ENCODE data around the gene PLXNA1. TPM values are rescaled to one million over a fixed set of nuclear protein-coding genes. Genes with fewer than 3 reads are reported as not detected.
A peak's percentile ranks its signal among the peaks of the same experiment; 100 is the strongest.

The PLXNA1 gene
- total RNA-seq, 8 experiments from 2014 or later = 28.2 to 56.1 (median 37.1) TPM

DNA sequence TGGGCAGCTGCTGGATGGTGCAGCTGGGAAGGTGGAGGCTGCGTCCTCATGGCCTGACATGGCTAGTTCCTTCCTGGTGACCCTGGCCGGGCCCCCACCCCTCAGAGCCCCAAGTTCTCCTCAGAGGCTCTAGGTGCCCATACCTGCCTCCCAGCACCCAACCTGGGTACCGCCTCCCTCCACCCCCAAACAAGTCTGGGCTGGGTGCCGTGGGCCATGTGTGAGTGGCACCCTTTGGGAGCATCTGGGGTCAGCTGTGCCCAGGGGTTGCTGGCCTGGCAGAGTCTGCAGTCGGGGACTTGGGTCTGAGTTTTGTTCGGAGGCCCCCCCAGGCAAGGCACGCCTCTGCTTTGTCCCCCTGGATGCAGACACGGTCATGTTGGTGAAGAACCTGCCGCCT, 10.5 kb downstream of the PLXNA1 start:
- ATAC-seq (replicated peaks in 6 of 8) = no peak
- WGBS, 10 experiments = 92 to 100% (median 100%) methylated on average over 1 to 2 of the region's 9 CpGs; no CpG with 5 or more reads in 7 of the 10 experiments
- Histone ChIP-seq H3K27ac (no peak overlapping the region), H3K4me1 (replicated peaks in 1 of 2) (peaks cover 21 to 30% of the 10 kb centered on the region in 2 donors), H3K4me3 (no peak overlapping the region)
- in situ Hi-C loops (cut with MboI; ENCODE audit: low pct_unique_long_range_greater_than_20kb in 2 of 9, low sequenced_read_pairs in 9 of 9, unreplicated experiment in 9 of 9) = loop anchor here in 4 of 9 experiments (25.0 kb wide), 3 partner anchors 231 to 469 kb away; no protein-coding TSS in a partner anchor

DNA sequence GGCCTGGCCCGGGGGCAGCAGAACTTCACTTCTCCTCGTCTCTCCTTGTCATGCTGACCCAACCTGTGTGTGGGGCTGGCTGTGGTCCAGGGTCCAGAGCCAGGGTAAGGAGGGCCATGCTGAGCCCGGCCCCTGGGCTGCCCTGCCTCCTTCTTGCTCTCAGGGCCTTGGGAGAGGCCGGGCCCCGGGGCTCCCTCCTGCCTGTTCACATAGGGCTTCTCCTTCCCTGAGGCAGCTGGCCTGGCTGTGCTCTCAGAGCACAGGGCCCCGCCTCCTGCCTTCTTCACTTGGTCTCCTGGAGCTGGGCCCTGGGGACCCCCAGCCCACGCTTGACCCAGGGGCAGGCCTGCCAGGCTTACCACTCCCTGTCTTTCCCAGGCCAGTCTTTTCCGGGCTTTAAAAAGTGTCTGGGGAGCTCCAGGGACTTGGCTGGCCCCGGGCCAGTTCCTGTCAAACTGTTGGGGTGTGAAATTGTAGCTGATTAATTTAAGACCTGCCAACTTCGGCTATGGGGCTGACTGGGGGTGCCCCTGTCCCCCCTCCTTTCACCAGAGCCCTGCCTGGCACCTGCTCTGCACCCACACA, 11.8 kb downstream of the PLXNA1 start:
- WGBS, 10 experiments = 40 to 100% (median 79%) methylated on average over 1 to 5 of the region's 10 CpGs; no CpG with 5 or more reads in 4 of the 10 experiments
- H3K4me1 ChIP-seq (replicated peaks in 1 of 2) = peaks cover 21 to 36% of the 10 kb centered on the region in 2 donors
- H3K27ac ChIP-seq = no peak overlapping the region

DNA sequence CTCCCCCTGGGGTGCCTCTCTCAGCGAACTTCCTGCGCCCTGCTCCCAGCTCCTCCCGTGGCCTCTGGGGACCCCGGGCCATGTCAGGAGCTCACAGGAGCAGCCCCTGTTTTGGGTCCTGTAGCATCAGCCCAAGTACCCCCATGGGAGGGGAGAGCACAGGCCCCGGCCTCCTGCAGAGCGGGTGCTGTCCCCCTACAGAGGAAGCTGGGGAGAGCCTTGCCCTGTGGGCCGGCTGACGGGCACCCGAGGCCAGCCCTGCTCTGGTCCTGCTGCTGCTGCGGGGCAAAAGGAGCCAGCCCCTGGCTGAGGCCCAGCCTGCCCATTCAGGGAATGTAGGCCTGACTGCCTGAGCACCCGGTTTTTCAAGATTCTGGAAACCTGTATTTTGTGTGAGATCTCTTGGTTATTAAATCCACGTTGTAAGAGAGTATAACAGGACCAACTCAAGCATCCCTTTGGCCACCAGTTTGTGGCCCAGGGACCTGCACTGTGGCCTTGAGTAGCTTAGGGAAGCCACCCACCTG, 12.4 kb downstream of the PLXNA1 start:
- H3K27ac ChIP-seq = peak overlapping the region in 1 of 2 donors; percentile 21
- 100% methylated on average over 1 of the region's 12 CpGs; no CpG with 5 or more reads in 9 of the 10 experiments for WGBS, 10 experiments
- peaks cover 15 to 33% of the 10 kb centered on the region in 2 donors for H3K4me1 ChIP-seq (replicated peaks in 1 of 2)
- in situ Hi-C loops (cut with MboI; ENCODE audit: low pct_unique_long_range_greater_than_20kb in 2 of 9, low sequenced_read_pairs in 9 of 9, unreplicated experiment in 9 of 9) = loop anchor here in 4 of 9 experiments (25.0 kb wide), 3 partner anchors 233 to 467 kb away; no protein-coding TSS in a partner anchor
- H3K4me3 ChIP-seq = no peak overlapping the region
- ATAC-seq (replicated peaks in 6 of 8) = no peak

More for the DNA sequence above, 11.8 kb downstream of the PLXNA1 start:
- no peak overlapping the region for H3K4me3 ChIP-seq
- in situ Hi-C loops (cut with MboI; ENCODE audit: low pct_unique_long_range_greater_than_20kb in 2 of 9, low sequenced_read_pairs in 9 of 9, unreplicated experiment in 9 of 9) = loop anchor here in 4 of 9 experiments (25.0 kb wide), 3 partner anchors 232 to 468 kb away; no protein-coding TSS in a partner anchor
- ATAC-seq (replicated peaks in 6 of 8) = peak in 2 of 8 experiments; percentile 50 to 77

DNA sequence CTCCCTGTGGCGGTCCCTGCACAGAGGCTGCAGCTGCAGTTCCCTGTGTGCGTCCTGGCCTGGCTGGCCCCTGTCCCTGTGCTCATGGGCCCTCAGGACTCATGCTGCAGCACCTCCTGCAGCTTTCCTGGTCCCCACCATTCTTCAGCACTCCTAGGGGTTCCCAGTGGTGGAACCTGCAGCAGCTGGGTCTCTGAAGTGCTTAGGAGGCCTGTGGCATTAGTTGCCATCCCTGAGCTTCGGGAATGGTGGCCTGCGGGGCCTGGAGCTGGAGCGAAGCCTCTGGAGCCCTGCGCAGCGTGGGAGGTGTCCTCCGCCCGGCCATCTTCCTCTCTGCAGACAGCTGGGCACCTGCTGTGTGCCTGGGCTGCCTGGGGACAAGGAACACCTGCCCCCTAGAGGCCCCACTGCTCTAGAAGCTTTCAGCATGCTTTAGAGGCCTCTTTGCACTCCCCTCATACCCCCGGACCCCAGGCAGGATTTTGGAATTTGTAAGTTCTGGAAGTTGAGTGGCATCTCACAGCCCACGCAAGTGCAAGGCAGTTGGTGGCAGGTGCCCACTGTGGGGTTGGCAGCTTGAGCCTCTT, 13.1 kb downstream of the PLXNA1 start:
- no peak overlapping the region for H3K27ac ChIP-seq
- ATAC-seq (replicated peaks in 6 of 8) = no peak
- H3K4me1 ChIP-seq (replicated peaks in 1 of 2) = peaks cover 8 to 30% of the 10 kb centered on the region in 2 donors
- no peak overlapping the region for H3K4me3 ChIP-seq
- in situ Hi-C loops (cut with MboI; ENCODE audit: low pct_unique_long_range_greater_than_20kb in 2 of 9, low sequenced_read_pairs in 9 of 9, unreplicated experiment in 9 of 9) = loop anchor here in 4 of 9 experiments (25.0 kb wide), 3 partner anchors 234 to 466 kb away; no protein-coding TSS in a partner anchor
- 85 to 100% (median 100%) methylated on average over 1 to 9 of the region's 11 CpGs; no CpG with 5 or more reads in 7 of the 10 experiments for WGBS, 10 experiments

DNA sequence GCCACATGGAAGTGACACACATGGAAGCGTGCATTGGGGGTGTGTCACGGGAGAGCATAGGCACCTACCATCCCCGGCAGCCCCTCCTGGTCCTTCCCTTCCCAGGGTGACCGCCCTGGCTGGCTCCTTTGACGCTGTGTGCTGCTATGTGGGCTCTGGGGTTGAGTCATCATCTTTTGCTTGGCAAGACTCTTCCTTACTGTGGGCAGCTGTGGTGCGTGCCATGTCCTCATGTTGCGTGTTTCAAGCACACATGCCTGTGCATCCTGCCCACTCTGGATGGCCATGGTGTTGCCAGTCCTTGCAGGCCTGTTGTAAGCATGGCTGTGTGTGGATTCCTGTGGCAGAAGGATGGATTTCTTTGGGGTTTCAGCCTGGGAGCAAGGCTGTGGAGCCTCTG, 14.0 kb downstream of the PLXNA1 start:
- no peak for ATAC-seq (replicated peaks in 6 of 8)
- Histone ChIP-seq H3K27ac (no peak overlapping the region), H3K4me1 (replicated peaks in 1 of 2) (peaks cover 5 to 30% of the 10 kb centered on the region in 2 donors), H3K4me3 (no peak overlapping the region)
- WGBS, 10 experiments = 40 to 100% (median 97%) methylated on average over 2 to 3 of the region's 7 CpGs; no CpG with 5 or more reads in 6 of the 10 experiments
- in situ Hi-C loops (cut with MboI; ENCODE audit: low pct_unique_long_range_greater_than_20kb in 2 of 9, low sequenced_read_pairs in 9 of 9, unreplicated experiment in 9 of 9) = loop anchor here in 4 of 9 experiments (25.0 kb wide), 3 partner anchors 235 to 465 kb away; no protein-coding TSS in a partner anchor

DNA sequence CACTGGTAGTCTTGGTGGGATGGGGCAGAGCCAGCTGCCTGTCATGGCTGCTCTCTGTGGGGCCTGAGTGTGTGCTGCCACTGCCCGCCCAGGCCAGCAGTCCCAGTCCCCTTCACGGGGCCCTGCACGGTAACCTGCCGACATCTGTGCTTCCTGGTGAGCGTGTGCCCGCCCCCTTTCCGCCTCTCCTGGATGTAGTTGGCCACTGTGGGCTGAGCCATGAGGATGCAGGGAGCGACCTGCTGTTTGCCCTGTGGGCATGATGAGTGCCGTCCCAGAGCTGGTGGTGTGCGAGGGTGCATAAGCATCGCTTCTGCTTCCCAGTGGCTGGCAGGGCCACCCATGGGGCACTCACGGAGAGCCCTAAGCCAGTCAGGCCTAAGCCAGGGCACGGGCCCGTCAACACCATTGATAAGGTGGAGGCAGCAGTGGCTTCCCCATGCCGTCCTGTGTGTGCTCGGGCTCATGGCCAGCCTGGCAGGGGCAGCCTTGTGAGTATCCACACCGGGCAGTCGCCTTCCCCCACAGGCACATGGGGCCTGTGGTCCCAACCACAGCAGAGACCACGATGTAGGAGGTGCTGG, 14.6 kb downstream of the PLXNA1 start:
- no peak overlapping the region for H3K27ac ChIP-seq
- in situ Hi-C loops (cut with MboI; ENCODE audit: low pct_unique_long_range_greater_than_20kb in 2 of 9, low sequenced_read_pairs in 9 of 9, unreplicated experiment in 9 of 9) = loop anchor here in 4 of 9 experiments (25.0 kb wide), 3 partner anchors 235 to 465 kb away; no protein-coding TSS in a partner anchor
- H3K4me3 ChIP-seq = no peak overlapping the region
- no peak for ATAC-seq (replicated peaks in 6 of 8)
- 48 to 96% (median 84%) methylated on average over 3 to 6 of the region's 19 CpGs; no CpG with 5 or more reads in 7 of the 10 experiments for WGBS, 10 experiments
- peaks cover 12 to 35% of the 10 kb centered on the region in 2 donors for H3K4me1 ChIP-seq (replicated peaks in 1 of 2)

DNA sequence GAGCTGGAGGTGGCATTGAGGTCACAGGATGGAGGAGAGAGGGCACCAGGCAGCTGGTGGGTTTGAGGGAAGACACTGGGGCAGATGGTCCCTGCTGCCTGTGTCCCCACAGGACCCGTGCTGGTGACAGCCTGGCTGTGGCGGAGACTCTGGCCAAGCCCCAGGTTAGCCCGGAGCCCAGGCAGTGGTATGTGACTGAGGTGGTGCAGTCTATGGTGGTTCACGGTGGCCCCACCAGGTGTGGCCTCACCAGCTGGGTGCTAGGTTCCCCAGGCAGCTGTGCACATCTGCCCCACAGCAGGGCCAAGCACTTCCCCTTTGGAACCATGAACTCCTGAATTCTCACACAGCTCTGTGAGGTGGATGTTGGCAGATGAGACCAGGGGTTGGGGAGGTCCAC, 15.4 kb downstream of the PLXNA1 start:
- Histone ChIP-seq H3K4me3 (no peak overlapping the region), H3K27ac (no peak overlapping the region), H3K4me1 (replicated peaks in 1 of 2) (peaks cover 13 to 38% of the 10 kb centered on the region in 2 donors)
- in situ Hi-C loops (cut with MboI; ENCODE audit: low pct_unique_long_range_greater_than_20kb in 2 of 9, low sequenced_read_pairs in 9 of 9, unreplicated experiment in 9 of 9) = loop anchor here in 4 of 9 experiments (25.0 kb wide), 3 partner anchors 236 to 464 kb away; no protein-coding TSS in a partner anchor
- no peak for ATAC-seq (replicated peaks in 6 of 8)
- WGBS, 10 experiments = 67 to 100% methylated on average over 1 to 3 of the region's 4 CpGs; no CpG with 5 or more reads in 8 of the 10 experiments

DNA sequence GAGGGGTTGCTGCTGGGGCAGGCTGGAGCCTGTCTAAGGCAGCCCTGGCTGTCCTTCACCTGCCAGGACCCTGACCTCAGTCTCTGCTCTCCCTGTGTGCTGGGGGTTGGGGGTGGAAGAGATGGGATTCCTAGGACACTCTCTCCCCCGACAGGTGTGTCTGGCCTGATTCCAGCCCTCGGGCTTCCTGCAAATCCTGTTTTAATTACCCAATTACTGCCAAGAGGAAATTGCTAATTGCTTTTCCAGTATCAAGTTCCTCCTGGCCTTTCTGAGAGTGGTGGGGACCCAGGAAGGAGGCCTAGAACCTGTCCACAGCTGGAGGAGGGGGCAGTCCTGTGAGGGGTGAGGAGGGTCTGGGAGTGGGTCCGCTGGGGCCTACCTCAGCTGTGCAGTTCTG, 15.8 kb downstream of the PLXNA1 start:
- ATAC-seq (replicated peaks in 6 of 8) = no peak
- Histone ChIP-seq H3K4me1 (replicated peaks in 1 of 2) (peaks cover 13 to 37% of the 10 kb centered on the region in 2 donors), H3K4me3 (no peak overlapping the region), H3K27ac (no peak overlapping the region)
- in situ Hi-C loops (cut with MboI; ENCODE audit: low pct_unique_long_range_greater_than_20kb in 2 of 9, low sequenced_read_pairs in 9 of 9, unreplicated experiment in 9 of 9) = loop anchor here in 4 of 9 experiments (25.0 kb wide), 3 partner anchors 236 to 464 kb away; no protein-coding TSS in a partner anchor
- no CpG with 5 or more reads among the region's 3 CpGs for WGBS, 10 experiments

DNA sequence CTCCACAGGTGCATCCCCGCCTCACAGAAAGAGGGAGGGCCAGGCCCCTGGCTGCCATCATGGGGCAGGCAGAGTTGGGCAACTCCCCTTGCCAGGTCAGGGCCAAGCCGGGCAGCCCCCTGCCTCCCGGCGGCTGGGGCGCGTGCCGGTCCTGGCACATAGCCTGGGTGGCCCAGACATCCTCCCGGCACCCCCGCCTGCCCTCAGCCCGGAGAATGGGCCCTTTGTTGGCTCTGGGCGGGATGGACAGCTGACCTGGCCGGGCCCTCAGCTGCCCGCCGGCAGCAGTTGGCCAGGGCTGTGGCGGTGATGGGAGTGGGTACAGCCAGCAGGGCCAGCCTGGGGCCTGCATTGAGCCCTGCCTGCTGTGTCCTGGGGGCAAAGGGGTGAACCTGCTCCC, 16.5 kb downstream of the PLXNA1 start:
- Histone ChIP-seq H3K4me1 (replicated peaks in 1 of 2) (peaks cover 13 to 31% of the 10 kb centered on the region in 2 donors), H3K4me3 (no peak overlapping the region), H3K27ac (no peak overlapping the region)
- no peak for ATAC-seq (replicated peaks in 6 of 8)
- in situ Hi-C loops (cut with MboI; ENCODE audit: low pct_unique_long_range_greater_than_20kb in 2 of 9, low sequenced_read_pairs in 9 of 9, unreplicated experiment in 9 of 9) = loop anchor here in 4 of 9 experiments (25.0 kb wide), 3 partner anchors 237 to 463 kb away; no protein-coding TSS in a partner anchor
- 80% methylated on average over 2 of the region's 15 CpGs; no CpG with 5 or more reads in 9 of the 10 experiments for WGBS, 10 experiments

DNA sequence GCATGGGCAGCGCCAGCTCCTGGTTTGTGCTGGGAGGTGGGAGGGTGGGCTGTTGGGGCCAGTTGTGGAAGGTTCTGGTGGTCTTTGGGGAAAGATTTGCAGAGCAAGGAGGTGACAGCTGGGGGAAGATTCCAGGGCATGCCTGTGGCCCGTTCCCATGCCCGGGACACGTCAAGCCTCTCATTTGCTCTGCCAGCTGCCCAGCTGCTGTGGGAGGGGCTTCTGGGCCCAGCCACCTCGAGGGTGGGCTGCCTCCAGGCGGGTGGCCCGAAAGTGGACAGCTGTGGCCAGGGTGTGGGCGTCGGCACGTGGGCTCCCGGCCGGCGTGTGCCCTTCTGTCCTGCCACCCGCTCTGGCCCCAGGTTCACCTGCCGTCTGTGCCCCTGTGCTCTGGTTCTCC, 17.2 kb downstream of the PLXNA1 start:
- no peak for ATAC-seq (replicated peaks in 6 of 8)
- peaks cover 13 to 29% of the 10 kb centered on the region in 2 donors for H3K4me1 ChIP-seq (replicated peaks in 1 of 2)
- no peak overlapping the region for H3K27ac ChIP-seq
- in situ Hi-C loops (cut with MboI; ENCODE audit: low pct_unique_long_range_greater_than_20kb in 2 of 9, low sequenced_read_pairs in 9 of 9, unreplicated experiment in 9 of 9) = no loop called here
- no peak overlapping the region for H3K4me3 ChIP-seq
- 100% methylated on average over 3 of the region's 15 CpGs; no CpG with 5 or more reads in 9 of the 10 experiments for WGBS, 10 experiments

DNA sequence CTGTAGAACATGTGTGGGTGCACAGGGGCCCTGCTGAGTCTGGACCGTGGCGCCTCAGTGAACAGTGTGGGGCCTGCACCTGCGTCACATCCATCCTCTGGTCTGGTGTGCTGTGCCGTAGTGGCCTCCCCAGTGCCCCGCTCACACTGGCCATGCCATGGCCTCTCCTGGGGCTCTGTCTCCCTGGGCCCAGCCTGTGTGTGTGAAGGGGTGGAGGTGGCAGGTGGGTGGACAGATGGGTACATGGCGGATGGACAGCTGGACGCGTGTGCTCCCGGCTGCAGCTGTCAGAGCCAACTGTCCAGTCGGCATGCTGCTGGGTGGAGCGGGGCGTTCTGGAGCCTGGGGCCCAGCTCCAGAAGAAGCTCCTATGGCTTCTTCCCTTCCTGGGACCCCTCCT, 17.8 kb downstream of the PLXNA1 start:
- 70 to 100% (median 100%) methylated on average over 1 to 4 of the region's 12 CpGs; no CpG with 5 or more reads in 6 of the 10 experiments for WGBS, 10 experiments
- in situ Hi-C loops (cut with MboI; ENCODE audit: low pct_unique_long_range_greater_than_20kb in 2 of 9, low sequenced_read_pairs in 9 of 9, unreplicated experiment in 9 of 9) = no loop called here
- no peak overlapping the region for H3K4me3 ChIP-seq
- H3K4me1 ChIP-seq (replicated peaks in 1 of 2) = peaks cover 13 to 29% of the 10 kb centered on the region in 2 donors
- no peak overlapping the region for H3K27ac ChIP-seq
- ATAC-seq (replicated peaks in 6 of 8) = no peak

DNA sequence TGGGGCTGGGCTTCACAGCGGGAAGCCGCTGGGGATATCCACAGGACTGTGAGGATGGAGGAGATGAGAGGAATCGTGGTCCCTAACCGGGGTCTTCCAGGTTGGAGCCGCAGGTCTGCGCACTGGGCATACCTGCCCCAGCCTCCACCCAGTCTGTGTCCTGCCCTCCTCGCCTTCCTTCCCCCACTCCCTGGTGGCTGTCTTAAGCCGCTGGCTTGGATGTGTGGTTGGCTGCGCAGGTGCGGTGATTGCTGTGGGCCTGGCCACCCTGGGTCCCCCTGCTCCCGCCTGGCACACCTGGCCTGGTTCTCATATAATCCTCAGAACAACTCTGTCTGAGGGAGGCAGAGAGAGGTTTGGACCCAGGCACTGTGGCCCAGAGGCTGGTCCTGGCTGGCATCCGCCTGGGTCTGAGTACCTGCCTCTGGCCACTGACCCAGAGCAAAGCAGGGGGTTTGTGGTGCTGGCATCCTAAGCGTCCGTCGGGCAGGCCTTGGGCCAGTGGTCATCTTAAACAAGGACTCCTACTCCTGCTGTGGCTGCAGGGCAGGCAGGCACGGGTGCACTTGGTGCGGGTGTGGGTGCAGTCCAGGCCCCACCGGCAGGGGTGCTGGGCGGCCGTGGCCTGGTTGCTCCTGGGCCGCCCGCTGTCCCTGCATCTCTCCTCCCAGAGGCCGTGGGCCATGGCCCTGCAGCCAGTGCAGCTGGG, 18.7 kb downstream of the PLXNA1 start:
- Histone ChIP-seq H3K4me1 (replicated peaks in 1 of 2) (peaks cover 13 to 29% of the 10 kb centered on the region in 2 donors), H3K27ac (no peak overlapping the region), H3K4me3 (no peak overlapping the region)
- in situ Hi-C loops (cut with MboI; ENCODE audit: low pct_unique_long_range_greater_than_20kb in 2 of 9, low sequenced_read_pairs in 9 of 9, unreplicated experiment in 9 of 9) = no loop called here
- 48 to 100% methylated on average over 3 to 8 of the region's 23 CpGs; no CpG with 5 or more reads in 8 of the 10 experiments for WGBS, 10 experiments
- no peak for ATAC-seq (replicated peaks in 6 of 8)
